Adrenal gland (tissue), 5 donors: ENCODE measurements around the gene UBE2QL1.

Source experiments
- CTCF ChIP-seq, 6 experiments: fragments of 450-650 bp in 4 of 6; fragments of 200-600 bp in 2 of 6; sonication (generic) in 1 of 6; IDR thresholded peaks; 1 replicate in 5 of 6; 2 replicates in 1 of 6; pipeline versions ENCODE4 v1.5.1 to v1.8.0; 2016 to 2021; ENCODE audit warnings: antibody characterized with exemption in 6 of 6, mild to moderate bottlenecking in 2 of 6, moderate library complexity in 1 of 6
- POLR2A ChIP-seq, 2 donors: fragments of 450-650 bp; IDR thresholded peaks; one replicate each; pipeline ENCODE4 v1.6.1; 2017; ENCODE audit warnings: antibody characterized with exemption in 2 of 2, mild to moderate bottlenecking in 2 of 2, moderate library complexity in 1 of 2
- donor health status: DM: no; HTN: no; CAD: no.

- TF ChIP-seq CTCF (IDR thresholded peaks at IDR 0.05) (no peak), POLR2A (IDR thresholded peaks at IDR 0.05) (no peak)
Measured at GRCh38 chr5:6510132-6510531, 61.5 kb downstream of the UBE2QL1 start.
